Fibroblast of mammary gland (primary cell): ENCODE data around the gene ATF7IP2.
A peak's percentile ranks its signal among the peaks of the same experiment; 100 is the strongest.

Experiments
- DNase-seq: peaks from one replicate; pipeline ENCODE4 v3.0.0-alpha.2; 2010; ENCODE audit warnings: low read depth
- H3K4me3 ChIP-seq: 2 replicates; pipeline ENCODE4 v1.5.1; 2011; ENCODE audit warnings: low read depth, mild to moderate bottlenecking, low read length, moderate library complexity; ENCODE audit not compliant: control insufficient read depth
- CTCF ChIP-seq: conservative IDR thresholded peaks from 2 replicates; pipeline ENCODE4 v1.5.1; 2011; ENCODE audit warnings: low read depth, low read length, inconsistent platforms; ENCODE audit not compliant: control insufficient read depth, insufficient read depth

Gene ATF7IP2

GRCh38 chr16:10511829-10512228 lies 126.0 kb downstream of the ATF7IP2 start:
- no peak for TF ChIP-seq CTCF
- no peak for DNase-seq
- H3K4me3 ChIP-seq, result no peak overlapping the region

- H3K4me3 ChIP-seq, result no peak overlapping the region
- TF ChIP-seq CTCF, result peak; percentile 49
- peak; percentile 77 for DNase-seq
Measured at GRCh38 chr16:10514369-10515055, 128.7 kb downstream of the ATF7IP2 start.

- no peak overlapping the region for H3K4me3 ChIP-seq
- no peak for DNase-seq
- no peak for TF ChIP-seq CTCF
Measured at GRCh38 chr16:10517868-10518267, 132.0 kb downstream of the ATF7IP2 start.

- no peak for TF ChIP-seq CTCF
- no peak for DNase-seq
- no peak overlapping the region for H3K4me3 ChIP-seq
Measured at GRCh38 chr16:10518479-10519041, 132.7 kb downstream of the ATF7IP2 start.

- no peak for TF ChIP-seq CTCF
- H3K4me3 ChIP-seq, result no peak overlapping the region
- DNase-seq, result no peak
Measured at GRCh38 chr16:10519297-10519696, 133.4 kb downstream of the ATF7IP2 start.

GRCh38 chr16:10519929-10520868 lies 134.3 kb downstream of the ATF7IP2 start:
- H3K4me3 ChIP-seq, result no peak overlapping the region
- TF ChIP-seq CTCF, result no peak
- no peak for DNase-seq
